HepG2 (cell line): Measurements from ENCODE around the gene GADD45GIP1. TPM values are rescaled to one million over a fixed set of nuclear protein-coding genes. Genes with fewer than 3 reads are reported as not detected.

Experiments
- ATAC-seq: fragments of 200-7000 bp; cut with Tn5 transposase; 3 replicates; pipeline ENCODE4 v1.9.1; 2020; ENCODE audit warnings: mild to moderate bottlenecking, moderate library complexity
- BruUV-seq: library from RNA; stranded (reverse); fragments of 400-500 nt; replicated peaks from 2 replicates; lab custom pipeline; 2021; lab: Mats Ljungman, UMichigan
- CTCF ChIA-PET: fragments of 300-600 bp; formaldehyde crosslinking; extraction: SDS; loops from one replicate; lab custom pipeline; 2021; ENCODE audit warnings: low total read pairs, inconsistent platforms, low intra/inter-chr PET ratio; lab: Yijun Ruan, JAX
- POLR2A ChIA-PET: fragments of 350-600 bp; sonication (Branson Sonifier 250); formaldehyde crosslinking; loops from one replicate; lab custom pipeline; 2020; ENCODE audit warnings: antibody characterized with exemption, inconsistent platforms; lab: Yijun Ruan, JAX
- DNase-seq: peaks from one replicate; pipeline ENCODE4 v3.0.0-alpha.2; 2015; ENCODE audit warnings: low spot score
- FAIRE-seq: peaks from 3 replicates; lab custom pipeline; 2011; peaks lifted over from hg19 to GRCh38; lab: Jason Lieb, UNC
- H2AFZ ChIP-seq: one replicate; pipeline ENCODE4 v1.6.1; 2011; ENCODE audit warnings: low read length, inconsistent platforms
- H3K27ac ChIP-seq: fragments of 300-600 bp; 3 replicates; pipeline ENCODE4 v1.8.0; 2011; ENCODE audit warnings: mixed run types, mild to moderate bottlenecking, mixed read lengths, low read length, inconsistent platforms; ENCODE audit not compliant: insufficient read depth; ENCODE audit errors: extremely low read length
- H3K27me3 ChIP-seq, 2 experiments: fragments of 200-600 bp in 1 of 2; 2 replicates in 1 of 2; 3 replicates in 1 of 2; pipeline versions ENCODE4 v1.6.0 to v1.8.0; 2011; ENCODE audit warnings: low read length in 2 of 2, mild to moderate bottlenecking in 2 of 2, moderate library complexity in 2 of 2, inconsistent platforms in 1 of 2; ENCODE audit not compliant: insufficient read depth in 2 of 2, control insufficient read depth in 1 of 2
- H3K36me3 ChIP-seq, 2 experiments: fragments of 200-600 bp in 1 of 2; replicated peaks in 1 of 2; 2 replicates in 1 of 2; 3 replicates in 1 of 2; pipeline versions ENCODE4 v1.5.1 to v1.8.0; 2011; ENCODE audit warnings: low read length in 2 of 2, inconsistent platforms in 1 of 2; ENCODE audit not compliant: insufficient read depth in 2 of 2, control insufficient read depth in 1 of 2
- H3K4me1 ChIP-seq: 2 replicates; pipeline ENCODE4 v1.5.1; 2012; ENCODE audit warnings: low read length, inconsistent platforms; ENCODE audit not compliant: insufficient read depth
- H3K4me2 ChIP-seq: 2 replicates; pipeline ENCODE4 v1.6.0; 2011; ENCODE audit warnings: low read depth, low read length, inconsistent platforms
- H3K4me3 ChIP-seq, 3 experiments: fragments of 200-600 bp in 1 of 3; sonication (generic), shearing (Covaris generic) in 1 of 3; replicated peaks in 1 of 3; 2 replicates each; pipeline ENCODE4 v1.5.1; 2011 to 2016; ENCODE audit warnings: low read length in 3 of 3, inconsistent platforms in 2 of 3, low read depth in 2 of 3, mild to moderate bottlenecking in 2 of 3, control low read depth in 1 of 3, mixed read lengths in 1 of 3; ENCODE audit not compliant: insufficient read depth in 1 of 3
- H3K79me2 ChIP-seq: one replicate; pipeline ENCODE4 v1.6.1; 2011; ENCODE audit warnings: low read length, inconsistent platforms; ENCODE audit not compliant: insufficient read depth
- H3K9ac ChIP-seq: 2 replicates; pipeline ENCODE4 v1.6.0; 2011; ENCODE audit warnings: mild to moderate bottlenecking, low read depth, low read length, inconsistent platforms; ENCODE audit not compliant: insufficient read depth
- H3K9me3 ChIP-seq: 2 replicates; pipeline ENCODE4 v1.5.1; 2012; ENCODE audit warnings: mild to moderate bottlenecking, low read length
- H4K20me1 ChIP-seq: 2 replicates; pipeline ENCODE4 v1.6.0; 2011; ENCODE audit warnings: inconsistent platforms, mild to moderate bottlenecking, low read length, moderate library complexity; ENCODE audit not compliant: insufficient read depth
- JUN ChIP-seq: sonication (generic); formaldehyde crosslinking; IDR thresholded peaks from 2 replicates; pipeline ENCODE4 v1.4.0; 2020; ENCODE audit warnings: mild to moderate bottlenecking, missing genetic modification reagents
- JUND ChIP-seq: sonication (generic); formaldehyde crosslinking; IDR thresholded peaks from 2 replicates; pipeline ENCODE4 v1.8.0; 2022; ENCODE audit warnings: mild to moderate bottlenecking, missing genetic modification reagents
- MED8 ChIP-seq: sonication (generic); formaldehyde crosslinking; IDR thresholded peaks from 2 replicates; pipeline ENCODE4 v1.8.1; 2023; ENCODE audit warnings: mild to moderate bottlenecking, missing genetic modification reagents; ENCODE audit not compliant: insufficient replicate concordance
- MYNN ChIP-seq: sonication (generic); formaldehyde crosslinking; IDR thresholded peaks from 2 replicates; pipeline ENCODE4 v1.4.0; 2020; ENCODE audit warnings: mild to moderate bottlenecking, low read depth, missing genetic modification reagents
- NR2F2 ChIP-seq: IDR thresholded peaks from 2 replicates; pipeline ENCODE4 v1.6.1; 2012; ENCODE audit warnings: low read depth, inconsistent platforms, borderline replicate concordance
- THAP11 ChIP-seq: IDR thresholded peaks from 2 replicates; pipeline ENCODE4 v1.6.1; 2016; ENCODE audit warnings: missing biosample characterization, missing genetic modification reagents
- ZNF17 ChIP-seq: sonication (generic); formaldehyde crosslinking; IDR thresholded peaks from 2 replicates; pipeline ENCODE4 v1.5.0; 2020; ENCODE audit warnings: mild to moderate bottlenecking, missing genetic modification reagents
- ZNF224 ChIP-seq: sonication (generic); formaldehyde crosslinking; IDR thresholded peaks from 2 replicates; pipeline ENCODE4 v1.5.0; 2020; ENCODE audit warnings: mild to moderate bottlenecking, missing genetic modification reagents
- ZNF496 ChIP-seq: sonication (generic); formaldehyde crosslinking; IDR thresholded peaks from 2 replicates; pipeline ENCODE4 v1.8.1; 2023; ENCODE audit warnings: mild to moderate bottlenecking, moderate library complexity, missing genetic modification reagents; ENCODE audit not compliant: insufficient replicate concordance
- ZNF543 ChIP-seq: sonication (generic); formaldehyde crosslinking; IDR thresholded peaks from 2 replicates; pipeline ENCODE4 v1.4.0; 2020; ENCODE audit warnings: mild to moderate bottlenecking, missing genetic modification reagents
- ZNF547 ChIP-seq: sonication (generic); formaldehyde crosslinking; IDR thresholded peaks from 2 replicates; pipeline ENCODE4 v1.5.1; 2020; ENCODE audit warnings: mild to moderate bottlenecking, missing genetic modification reagents
- ZNF615 ChIP-seq: sonication (generic); formaldehyde crosslinking; IDR thresholded peaks from 2 replicates; pipeline ENCODE4 v1.5.0; 2020; ENCODE audit warnings: mild to moderate bottlenecking, missing genetic modification reagents, borderline replicate concordance
- ZNF850 ChIP-seq: sonication (generic); formaldehyde crosslinking; conservative IDR thresholded peaks from 2 replicates; pipeline ENCODE4 v1.9.0; 2021; ENCODE audit warnings: mild to moderate bottlenecking, missing genetic modification reagents
- WGBS: methylation state at CpG from one replicate; pipeline ENCODE4 v1.1.6; 2017; ENCODE audit warnings: low lambda C conversion rate; 5-methylcytosine and 5-hydroxymethylcytosine counted together
- in situ Hi-C: cut with HindIII; loops from 2 replicates; pipeline ENCODE4 v1.10.0; 2017; ENCODE audit warnings: low pct_unique_long_range_greater_than_20kb; ENCODE audit not compliant: extremely low pct_ligation_motif_present
- intact Hi-C: fragments of 100-400 bp; cut with micrococcal nuclease; formaldehyde crosslinking; loops from one replicate; pipeline ENCODE4 v1.10.0; 2022; ENCODE audit not compliant: unreplicated experiment
- polyA plus RNA-seq, 8 experiments: library from polyadenylated mRNA; depleted of rRNA in 3 of 8; stranded (reverse) in 7 of 8; unstranded in 1 of 8; fragments of >200 nt; fragmentation: Illumina TruSeq in 4 of 8; extraction: Trizol in 4 of 8; gene quantifications; 2 replicates each; pipeline versions ENCODE4 v1.2.1 to v1.2.3, GENCODE V29; 2011 to 2016; ENCODE audit warnings: low read depth in 4 of 8, missing spikeins in 1 of 8, mixed read lengths in 1 of 8; ENCODE audit not compliant: insufficient read depth in 1 of 8
- total RNA-seq, 5 experiments: library from RNA; depleted of rRNA; stranded (reverse); fragments of >200 nt; fragmentation: Illumina TruSeq; extraction: Trizol; gene quantifications; 2 replicates each; pipeline ENCODE4 v1.2.3, GENCODE V29; 2016; ENCODE audit warnings: low read depth in 1 of 5
- TF ChIP-seq, protein P1 (sequence below): sonication (generic); formaldehyde crosslinking; IDR thresholded peaks from 2 replicates; pipeline ENCODE4 v1.5.1; 2020; ENCODE audit warnings: mild to moderate bottlenecking, missing genetic modification reagents
- TF ChIP-seq, protein P2 (sequence below): sonication (generic); formaldehyde crosslinking; IDR thresholded peaks from 2 replicates; pipeline ENCODE4 v1.5.0; 2020; ENCODE audit warnings: missing genetic modification reagents
- TF ChIP-seq, protein P3 (sequence below): sonication (generic); formaldehyde crosslinking; IDR thresholded peaks from 2 replicates; pipeline ENCODE4 v1.4.0; 2020; ENCODE audit warnings: missing genetic modification reagents, borderline replicate concordance
- TF ChIP-seq, protein P4 (sequence below): sonication (generic); formaldehyde crosslinking; IDR thresholded peaks from 2 replicates; pipeline ENCODE4 v1.8.0; 2023; ENCODE audit warnings: mild to moderate bottlenecking, missing genetic modification reagents

GADD45GIP1 gene
- total and polyA plus RNA-seq, 2 of the 13 experiments (the other 11 are each of a cell fraction or from before 2014, with no cell fraction given), result 24.6 to 30.7 TPM

DNA sequence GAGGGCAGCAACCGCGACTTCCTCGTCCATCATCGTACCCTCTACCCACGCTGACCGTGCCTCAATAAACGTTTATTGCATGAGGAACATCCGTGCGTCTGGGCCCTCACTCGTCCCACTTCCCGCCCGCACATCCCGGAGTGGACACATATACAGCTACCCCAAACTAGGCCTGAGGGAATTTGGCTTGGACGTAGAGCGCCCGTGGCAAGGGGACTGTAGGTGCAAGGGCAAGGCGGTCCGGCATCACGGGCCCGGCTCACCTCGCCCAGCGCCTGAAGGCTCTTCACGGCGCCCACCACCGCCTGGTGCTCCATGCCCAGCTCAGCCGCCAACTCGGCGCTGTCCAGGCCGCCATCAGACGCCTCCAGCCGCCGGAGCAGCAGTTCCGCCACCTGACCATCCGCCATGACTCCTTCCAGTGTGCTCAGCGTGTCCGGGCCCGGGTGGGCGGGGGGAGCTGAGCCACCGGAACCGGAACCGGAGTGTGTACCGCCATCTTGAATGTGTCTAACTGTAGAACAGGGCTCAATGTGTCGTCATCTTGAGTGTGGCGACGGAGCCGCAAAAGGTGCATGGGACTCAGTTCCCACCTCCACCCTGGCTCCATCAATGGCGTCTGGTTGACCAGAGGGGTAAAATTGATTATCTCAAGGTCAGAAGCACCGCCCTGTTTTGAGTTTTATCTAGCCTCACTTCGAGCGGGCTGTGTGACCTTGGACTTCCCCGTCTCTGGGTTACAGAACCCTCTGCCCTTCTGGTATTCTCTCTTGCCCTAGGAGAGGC lies 23.5 kb downstream of the GADD45GIP1 start, which contains the start of gene FARSA:
Gene FARSA (minus strand): TSS at position 425 of the 786 bp plus-strand sequence. CDS start 15 bp downstream, at position 410.
- in situ Hi-C loops, result no loop called here
- H3K4me2 ChIP-seq, result peak within 1 kb of the TSS; percentile 92
- H3K36me3 ChIP-seq, result peaks cover 6 to 16% of the 10 kb centered on the region in 2 experiments
- DNase-seq, result peak; percentile 84
- TSS peak; percentile 71 for BruUV-seq
- POLR2A ChIA-PET, result interaction anchor here (0.7 to 2.9 kb wide), 9 partner anchors 12 to 913 kb away, joined by 3 to 40 read pairs (median 7); partner anchors contain the start of genes GCDH, NACC1, RAD23A and TNPO2
- ATAC-seq, result peak; percentile 81
- H3K4me3 ChIP-seq, result peak within 1 kb of the TSS; percentile 68 to 85 (median 85)
- intact Hi-C loops, result no loop called here
- 4% methylated on average over 18 of the region's 51 CpGs for WGBS
- FAIRE-seq, result peak; percentile 87
- CTCF ChIA-PET, result no interaction called here
- peak within 1 kb of the TSS; percentile 59 for H2AFZ ChIP-seq
- peak within 1 kb of the TSS; percentile 81 for H3K9ac ChIP-seq
- H3K9me3 ChIP-seq, result no peaks in the 10 kb centered on the region
- peaks cover 41% of the 10 kb centered on the region for H3K4me1 ChIP-seq
- H4K20me1 ChIP-seq, result 0 out of 2 replicates have a peak, but pooled peaks cover 4% of the 10 kb centered on the region
- H3K27ac ChIP-seq, result peak within 1 kb of the TSS; percentile 59
- H3K27me3 ChIP-seq, result no peaks in the 10 kb centered on the region; a peak in 1 of 5 replicates
- peaks cover 20% of the 10 kb centered on the region for H3K79me2 ChIP-seq
- TF ChIP-seq JUN (CRISPR knock-in tag), result no peak
- TF ChIP-seq THAP11 (CRISPR knock-in tag), result peak; percentile 93
- TF ChIP-seq ZNF547, result peak; percentile 74; the same call in 1 of the 2 replicates
- TF ChIP-seq, protein P1, sequence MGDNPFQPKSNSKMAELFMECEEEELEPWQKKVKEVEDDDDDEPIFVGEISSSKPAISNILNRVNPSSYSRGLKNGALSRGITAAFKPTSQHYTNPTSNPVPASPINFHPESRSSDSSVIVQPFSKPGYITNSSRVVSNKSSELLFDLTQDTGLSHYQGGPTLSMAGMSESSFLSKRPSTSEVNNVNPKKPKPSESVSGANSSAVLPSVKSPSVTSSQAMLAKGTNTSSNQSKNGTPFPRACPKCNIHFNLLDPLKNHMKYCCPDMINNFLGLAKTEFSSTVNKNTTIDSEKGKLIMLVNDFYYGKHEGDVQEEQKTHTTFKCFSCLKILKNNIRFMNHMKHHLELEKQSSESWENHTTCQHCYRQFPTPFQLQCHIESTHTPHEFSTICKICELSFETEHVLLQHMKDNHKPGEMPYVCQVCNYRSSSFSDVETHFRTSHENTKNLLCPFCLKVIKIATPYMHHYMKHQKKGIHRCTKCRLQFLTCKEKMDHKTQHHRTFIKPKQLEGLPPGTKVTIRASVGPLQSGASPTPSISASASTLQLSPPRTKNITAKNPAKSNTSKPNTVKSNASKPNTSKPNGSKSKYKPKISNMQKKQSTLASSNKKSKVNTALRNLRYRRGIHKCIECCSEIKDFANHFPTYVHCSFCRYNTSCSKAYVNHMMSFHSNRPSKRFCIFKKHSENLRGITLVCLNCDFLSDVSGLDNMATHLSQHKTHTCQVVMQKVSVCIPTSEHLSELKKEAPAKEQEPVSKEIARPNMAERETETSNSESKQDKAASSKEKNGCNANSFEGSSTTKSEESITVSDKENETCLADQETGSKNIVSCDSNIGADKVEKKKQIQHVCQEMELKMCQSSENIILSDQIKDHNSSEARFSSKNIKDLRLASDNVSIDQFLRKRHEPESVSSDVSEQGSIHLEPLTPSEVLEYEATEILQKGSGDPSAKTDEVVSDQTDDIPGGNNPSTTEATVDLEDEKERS (CRISPR knock-in tag), result peak; percentile 49
- TF ChIP-seq ZNF17 (CRISPR knock-in tag), result no peak
- no peak for TF ChIP-seq ZNF850 (CRISPR knock-in tag)
- TF ChIP-seq MED8 (CRISPR knock-in tag), result peak; percentile 67
- TF ChIP-seq ZNF224 (CRISPR knock-in tag), result peak; percentile 33; the same call in 1 of the 2 replicates
- TF ChIP-seq, protein P2, sequence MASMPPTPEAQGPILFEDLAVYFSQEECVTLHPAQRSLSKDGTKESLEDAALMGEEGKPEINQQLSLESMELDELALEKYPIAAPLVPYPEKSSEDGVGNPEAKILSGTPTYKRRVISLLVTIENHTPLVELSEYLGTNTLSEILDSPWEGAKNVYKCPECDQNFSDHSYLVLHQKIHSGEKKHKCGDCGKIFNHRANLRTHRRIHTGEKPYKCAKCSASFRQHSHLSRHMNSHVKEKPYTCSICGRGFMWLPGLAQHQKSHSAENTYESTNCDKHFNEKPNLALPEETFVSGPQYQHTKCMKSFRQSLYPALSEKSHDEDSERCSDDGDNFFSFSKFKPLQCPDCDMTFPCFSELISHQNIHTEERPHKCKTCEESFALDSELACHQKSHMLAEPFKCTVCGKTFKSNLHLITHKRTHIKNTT (CRISPR knock-in tag), result no peak
- TF ChIP-seq NR2F2, result no peak
- TF ChIP-seq ZNF543, result peak; percentile 87
- no peak for TF ChIP-seq ZNF496 (CRISPR knock-in tag)
- no peak for TF ChIP-seq ZNF615 (CRISPR knock-in tag)
- TF ChIP-seq, protein P3, sequence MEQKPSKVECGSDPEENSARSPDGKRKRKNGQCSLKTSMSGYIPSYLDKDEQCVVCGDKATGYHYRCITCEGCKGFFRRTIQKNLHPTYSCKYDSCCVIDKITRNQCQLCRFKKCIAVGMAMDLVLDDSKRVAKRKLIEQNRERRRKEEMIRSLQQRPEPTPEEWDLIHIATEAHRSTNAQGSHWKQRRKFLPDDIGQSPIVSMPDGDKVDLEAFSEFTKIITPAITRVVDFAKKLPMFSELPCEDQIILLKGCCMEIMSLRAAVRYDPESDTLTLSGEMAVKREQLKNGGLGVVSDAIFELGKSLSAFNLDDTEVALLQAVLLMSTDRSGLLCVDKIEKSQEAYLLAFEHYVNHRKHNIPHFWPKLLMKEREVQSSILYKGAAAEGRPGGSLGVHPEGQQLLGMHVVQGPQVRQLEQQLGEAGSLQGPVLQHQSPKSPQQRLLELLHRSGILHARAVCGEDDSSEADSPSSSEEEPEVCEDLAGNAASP (CRISPR knock-in tag), result 0 out of 2 replicates have a peak, but pooled peaks have one; percentile 62
- TF ChIP-seq, protein P4, sequence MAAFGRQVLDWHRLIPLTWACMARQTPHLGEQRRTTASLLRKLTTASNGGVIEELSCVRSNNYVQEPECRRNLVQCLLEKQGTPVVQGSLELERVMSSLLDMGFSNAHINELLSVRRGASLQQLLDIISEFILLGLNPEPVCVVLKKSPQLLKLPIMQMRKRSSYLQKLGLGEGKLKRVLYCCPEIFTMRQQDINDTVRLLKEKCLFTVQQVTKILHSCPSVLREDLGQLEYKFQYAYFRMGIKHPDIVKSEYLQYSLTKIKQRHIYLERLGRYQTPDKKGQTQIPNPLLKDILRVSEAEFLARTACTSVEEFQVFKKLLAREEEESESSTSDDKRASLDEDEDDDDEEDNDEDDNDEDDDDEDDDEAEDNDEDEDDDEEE (CRISPR knock-in tag), result peak; percentile 96
- TF ChIP-seq JUND (CRISPR knock-in tag), result no peak
- no peak for TF ChIP-seq MYNN (CRISPR knock-in tag)
